ENCODE data around the gene TMEM178B. TPM values are rescaled to one million over a fixed set of nuclear protein-coding genes. Genes with fewer than 3 reads are reported as not detected.
A peak's percentile ranks its signal among the peaks of the same experiment; 100 is the strongest.

The TMEM178B gene
- total and polyA plus RNA-seq, 10 of the 15 experiments (the other 5 are each of a cell fraction or from before 2014, with no cell fraction given): 0.01 to 1.1 (median 0.04) TPM; not detected in 2

GRCh38 chr7:141123522-141123921, 49.7 kb downstream of the TMEM178B start (continued):
- no peak for TF ChIP-seq EZH2 (IDR thresholded peaks at IDR 0.05; ENCODE audit: borderline replicate concordance, control insufficient read depth, low read depth, low read length)
- TF ChIP-seq FOXK2 (IDR thresholded peaks at IDR 0.05): no peak
- TF ChIP-seq NFXL1 (IDR thresholded peaks at IDR 0.05; ENCODE audit: borderline replicate concordance): no peak
- no peak for TF ChIP-seq KLF5 (IDR thresholded peaks at IDR 0.05; ENCODE audit: partially characterized antibody)
- TF ChIP-seq SMAD5 (IDR thresholded peaks at IDR 0.05; ENCODE audit: low read depth): no peak
- TF ChIP-seq NR2F1 (conservative IDR thresholded peaks at IDR 0.05): no peak
- no peak for TF ChIP-seq EGR1 (IDR thresholded peaks at IDR 0.05; ENCODE audit: borderline replicate concordance in 1 of 2, low read depth in 2 of 2, low read length in 2 of 2)

- BruUV-seq (replicated peaks): no TSS peak
- Histone ChIP-seq H3K4me3 (no peak overlapping the region), H3K36me3 (ENCODE audit: control insufficient read depth in 2 of 2, insufficient read depth in 2 of 2, low read length in 1 of 2) (no peaks in the 10 kb centered on the region), H3K27ac (ENCODE audit: control insufficient read depth, insufficient read depth) (no peak overlapping the region), H3K9ac (ENCODE audit: control insufficient read depth, insufficient read depth, low read length) (no peak overlapping the region), H4K20me1 (ENCODE audit: control insufficient read depth, insufficient read depth) (no peaks in the 10 kb centered on the region), H3K4me2 (ENCODE audit: control insufficient read depth, insufficient read depth) (no peak overlapping the region), H3K9me3 (replicated peaks; ENCODE audit: control insufficient read depth, insufficient read depth, low read length) (no peaks in the 10 kb centered on the region; the same call in 2 of the 3 replicates), H3K79me2 (ENCODE audit: control insufficient read depth, insufficient read depth, low read length) (no peaks in the 10 kb centered on the region), H3K27me3 (replicated peaks in 1 of 2; ENCODE audit: control insufficient read depth in 2 of 2, insufficient read depth in 2 of 2, low read length in 1 of 2) (no peaks in the 10 kb centered on the region), H3K4me1 (ENCODE audit: control insufficient read depth, insufficient read depth, low read length) (no peaks in the 10 kb centered on the region), H2AFZ (ENCODE audit: control insufficient read depth, low read depth, low read length) (no peak overlapping the region)
- ChIA-PET RAD21 (ENCODE audit: unreplicated experiment) (interaction anchor here (1.2 kb wide), 1 partner anchor 60 kb away, joined by 3 read pairs; no protein-coding TSS in a partner anchor), SMC1A (ENCODE audit: uncharacterized antibody, unreplicated experiment) (interaction anchor here (1.5 to 2.1 kb wide), 3 partner anchors 18 to 58 kb away, joined by 4 to 7 read pairs (median 4); no protein-coding TSS in a partner anchor), POLR2A (interaction anchor here (0.7 kb wide), 1 partner anchor 56 kb away, joined by 5 read pairs; no protein-coding TSS in a partner anchor), CTCF (no interaction called here)
- DNase-seq (ENCODE audit: low read depth, low spot score) (no peak), ATAC-seq (no peak), FAIRE-seq (no peak)
- intact Hi-C loops (cut with micrococcal nuclease; ENCODE audit: unreplicated experiment): no loop called here
- in situ Hi-C loops (cut with MboI): no loop called here
- TF ChIP-seq ZBTB33 (IDR thresholded peaks at IDR 0.05) (no peak), IKZF2 (IDR thresholded peaks at IDR 0.05) (0 out of 4 replicates have a peak, but pooled peaks of 1 of the 2 experiments have one; percentile 2)
- WGBS (ENCODE audit: insufficient coverage, insufficient replicate concordance, low lambda C conversion rate, missing lambda C conversion rate): 64% methylated on average over 5 of the region's 5 CpGs
Measured at GRCh38 chr7:141126107-141126506, 52.2 kb downstream of the TMEM178B start.

All from GM12878 (cell line).